CD4-positive, alpha-beta T cell treated with Interleukin-6 for 4 hours (primary cell): ENCODE data around the gene CCNH.

Source experiments
- DNase-seq: peaks from one replicate; pipeline ENCODE4 v3.0.0-alpha.2; 2020; ENCODE audit warnings: mixed read lengths

Gene CCNH

GRCh38 chr5:87354496-87354895, 58.2 kb downstream of the CCNH start:
- no peak for DNase-seq

DNA sequence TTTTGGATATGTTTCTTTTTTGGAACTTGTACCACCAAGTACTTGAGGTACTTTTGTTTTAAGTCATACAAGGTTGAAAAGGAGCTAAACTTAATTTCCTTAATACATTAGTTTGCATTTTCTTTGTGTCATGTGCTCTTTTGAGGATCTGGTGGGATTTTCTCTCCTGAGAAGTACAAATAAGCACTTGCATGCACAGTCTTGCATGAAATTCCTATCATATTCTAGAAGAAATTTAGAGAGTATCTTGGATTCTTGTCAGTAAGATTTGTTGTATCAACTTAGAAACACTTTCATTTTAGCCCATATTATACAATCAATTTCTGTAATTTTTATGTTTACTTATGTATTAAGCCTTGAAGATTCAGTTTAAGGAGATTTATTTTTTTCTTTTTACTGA, 64.9 kb downstream of the CCNH start:
- DNase-seq: no peak

DNA sequence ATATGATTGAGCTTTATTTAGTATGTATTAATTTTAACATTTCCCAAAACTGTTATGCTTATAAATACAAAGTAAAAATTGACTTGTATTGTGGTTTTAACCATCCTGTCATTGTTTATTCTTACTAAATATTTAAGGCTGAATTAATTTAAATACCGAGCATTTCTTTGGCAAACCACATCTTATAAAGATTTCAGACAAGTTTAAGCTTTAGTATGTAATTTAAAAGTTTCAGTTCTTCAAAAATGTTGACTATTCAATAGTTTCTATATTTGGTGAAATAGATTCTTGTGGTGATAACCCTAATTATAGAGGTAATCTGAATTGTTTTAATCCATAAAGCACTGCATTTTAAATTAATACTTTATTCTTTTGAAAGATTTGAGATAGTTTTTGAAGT, 65.5 kb downstream of the CCNH start:
- DNase-seq: no peak
